Thyroid gland (tissue), 4 donors: Measurements from ENCODE around the gene TSPAN31.

Experiments
- CTCF ChIP-seq, 6 experiments: fragments of 200-600 bp in 3 of 6; fragments of 450-650 bp in 3 of 6; sonication (generic) in 3 of 6; IDR thresholded peaks; one replicate each; pipeline ENCODE4 v1.5.1; 2016 to 2019; ENCODE audit warnings: antibody characterized with exemption in 6 of 6, mild to moderate bottlenecking in 2 of 6, inconsistent platforms in 1 of 6, moderate library complexity in 1 of 6
- POLR2A ChIP-seq, 2 donors: fragments of 450-650 bp; IDR thresholded peaks; one replicate each; pipeline ENCODE4 v1.6.1; 2017; ENCODE audit warnings: antibody characterized with exemption in 2 of 2, mild to moderate bottlenecking in 2 of 2, moderate library complexity in 1 of 2

- peak in 3 of 6 experiments; percentile 19 to 54 (median 25) for TF ChIP-seq CTCF (IDR thresholded peaks at IDR 0.05)
- no peak for TF ChIP-seq POLR2A (IDR thresholded peaks at IDR 0.05)
Observed at GRCh38 chr12:57756406-57757341, 11.8 kb downstream of the TSPAN31 start.
